GM04503 (cell line): ENCODE measurements around the gene CYP51A1.
"Not testable (repeated sequence)": the region's sequence is repeated elsewhere in the genome, so short reads cannot be mapped to it uniquely, and the experiment has no call there.

ENCODE experiments used
- DNase-seq: peaks from one replicate; pipeline ENCODE4 v3.0.0-alpha.2; 2012; ENCODE audit warnings: low read depth

The CYP51A1 gene

DNA sequence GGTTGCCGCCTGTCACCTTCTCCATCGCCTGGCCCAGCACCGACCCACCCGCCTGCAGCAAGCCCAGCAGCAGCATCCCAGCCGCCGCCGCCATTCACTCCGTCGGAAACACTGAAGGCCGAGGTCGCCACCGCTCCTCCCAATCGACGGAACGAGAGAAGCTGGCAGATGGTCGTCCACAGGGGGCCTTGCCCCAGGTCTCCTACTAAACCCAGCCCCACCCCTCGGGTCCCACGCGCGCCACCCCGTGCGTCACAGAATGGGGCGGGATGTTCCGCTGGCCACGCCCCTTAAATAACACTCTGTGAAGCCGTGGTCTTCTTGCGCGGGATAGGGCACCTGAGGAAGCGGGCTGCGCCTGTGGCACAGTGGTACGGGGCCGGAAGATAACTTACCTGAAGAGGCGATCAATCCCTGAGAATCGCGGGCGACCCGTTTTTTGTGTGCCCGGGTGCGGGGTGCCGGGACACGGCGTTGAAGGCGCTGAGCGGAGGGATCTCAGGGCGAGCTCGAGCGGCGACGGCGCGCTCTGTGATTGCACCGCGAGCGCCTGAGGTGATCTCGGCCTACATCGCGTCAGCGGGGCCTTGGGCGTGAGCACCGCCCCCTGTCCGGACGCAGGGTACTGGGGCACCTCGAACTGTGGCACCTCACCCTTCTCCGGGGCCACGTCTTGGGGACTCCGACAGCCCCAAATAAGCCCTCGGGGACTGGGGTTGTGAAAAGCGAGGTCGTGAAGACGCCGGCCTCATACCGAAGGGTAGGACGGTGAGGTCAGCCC, at the start of gene CYP51A1:
Gene CYP51A1 (minus strand): TSS at position 207 of the 781 bp plus-strand sequence. CDS start 113 bp downstream, at position 94.
- DNase-seq = peak; percentile 74

GRCh38 chr7:92178928-92179924, 44.9 kb upstream of the CYP51A1 start, which contains the start of gene LRRD1:
TSS of gene LRRD1 (minus strand) at chr7:92179142. CDS start at chr7:92165202, 13,940 bp downstream.
- no peak for DNase-seq

DNA sequence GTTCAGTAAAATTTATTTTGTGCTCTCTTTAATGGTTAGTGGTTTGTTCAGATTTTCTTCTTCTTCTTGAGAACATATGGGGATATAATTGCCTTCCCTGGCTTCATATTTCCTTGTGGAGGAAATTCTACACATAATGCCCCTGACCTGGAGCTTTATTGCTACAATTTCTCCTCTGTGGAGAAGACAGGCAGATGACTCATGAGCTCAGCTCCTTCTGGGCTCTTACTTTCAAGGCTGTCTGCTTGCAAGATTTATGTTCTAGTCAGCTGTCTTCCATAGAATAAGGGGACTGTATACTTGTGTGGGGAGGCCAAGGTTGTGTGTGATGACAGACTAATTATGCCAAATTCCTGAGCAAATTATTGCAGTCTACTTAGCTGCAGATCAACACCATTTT, 43.1 kb upstream of the CYP51A1 start:
- DNase-seq = no peak

DNA sequence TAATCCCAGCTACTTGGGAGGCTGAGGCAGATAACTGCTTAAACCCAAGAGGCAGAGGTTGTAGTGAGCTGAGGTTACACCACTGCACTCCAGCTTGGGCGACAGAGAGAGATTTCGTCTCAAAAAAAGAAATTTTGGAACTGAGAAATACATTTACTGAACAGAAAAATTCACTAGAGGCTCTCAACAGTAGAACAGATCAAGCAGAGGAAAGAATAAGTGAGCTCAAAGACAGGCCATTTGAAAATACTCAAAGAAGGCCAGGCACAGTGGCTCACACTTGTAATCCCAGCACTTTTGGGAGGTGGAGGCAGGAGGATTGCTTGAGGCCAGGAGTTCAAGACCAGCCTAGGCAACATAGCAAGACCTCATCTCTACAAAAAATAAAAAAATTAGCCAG, 35.3 kb upstream of the CYP51A1 start:
- not testable (repeated sequence) for DNase-seq

GRCh38 chr7:92161271-92161670, 27.0 kb upstream of the CYP51A1 start:
- no peak for DNase-seq

- DNase-seq = peak; percentile 87
Observed at GRCh38 chr7:92158660-92159575, 24.6 kb upstream of the CYP51A1 start.

- no peak for DNase-seq
Observed at GRCh38 chr7:92156990-92157389, 22.7 kb upstream of the CYP51A1 start.

GRCh38 chr7:92155108-92155739, 20.9 kb upstream of the CYP51A1 start:
- DNase-seq = no peak

DNA sequence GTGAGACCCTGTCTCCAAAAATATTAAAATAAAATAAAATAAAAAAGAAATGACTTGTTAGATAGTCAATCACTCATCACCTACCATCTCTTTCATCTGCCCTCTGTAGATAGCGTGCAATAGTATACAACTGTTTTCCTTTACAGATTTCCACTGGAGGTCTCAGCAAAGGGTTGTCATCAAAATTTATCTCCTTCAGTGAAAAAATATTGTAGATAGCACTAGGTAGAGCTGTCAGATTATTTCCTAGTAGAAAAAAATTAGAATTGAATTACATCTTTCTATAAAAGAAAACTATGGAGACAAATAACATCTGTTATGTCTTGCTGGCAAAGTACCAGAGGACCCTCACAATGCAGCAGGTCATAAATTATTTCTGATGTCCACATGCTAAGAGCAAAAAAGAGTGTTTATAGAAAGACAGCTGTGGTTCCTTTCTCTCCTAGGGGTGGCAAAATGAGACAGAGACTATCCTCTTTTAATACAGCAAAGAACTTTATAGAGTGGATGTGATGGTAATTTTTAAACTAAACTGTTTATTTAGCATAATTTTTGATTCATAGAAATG, 16.3 kb upstream of the CYP51A1 start:
- DNase-seq = no peak

- DNase-seq = no peak
Observed at GRCh38 chr7:92149736-92150239, 15.5 kb upstream of the CYP51A1 start.

- not testable (repeated sequence) for DNase-seq
Observed at GRCh38 chr7:92143192-92143880, 9.1 kb upstream of the CYP51A1 start.

DNA sequence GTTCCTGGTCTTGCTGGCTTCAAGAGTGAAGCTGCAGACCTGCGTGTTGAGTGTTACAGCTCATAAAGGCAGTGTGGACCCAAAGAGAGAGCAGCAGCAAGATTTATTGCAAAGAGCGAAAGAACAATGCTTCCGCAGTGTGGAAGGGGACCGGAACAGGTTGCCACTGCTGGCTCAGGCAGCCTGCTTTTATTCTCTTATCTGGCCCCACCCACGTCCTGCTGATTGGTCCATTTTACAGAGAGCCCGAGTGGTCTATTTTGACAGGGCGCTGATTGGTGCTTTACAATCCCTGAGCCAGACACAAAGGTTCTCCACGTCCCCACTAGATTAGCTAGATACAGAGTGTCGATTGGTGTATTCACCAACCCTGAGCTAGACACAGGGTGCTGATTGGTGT, 8.5 kb upstream of the CYP51A1 start:
- DNase-seq = not testable (repeated sequence)

DNA sequence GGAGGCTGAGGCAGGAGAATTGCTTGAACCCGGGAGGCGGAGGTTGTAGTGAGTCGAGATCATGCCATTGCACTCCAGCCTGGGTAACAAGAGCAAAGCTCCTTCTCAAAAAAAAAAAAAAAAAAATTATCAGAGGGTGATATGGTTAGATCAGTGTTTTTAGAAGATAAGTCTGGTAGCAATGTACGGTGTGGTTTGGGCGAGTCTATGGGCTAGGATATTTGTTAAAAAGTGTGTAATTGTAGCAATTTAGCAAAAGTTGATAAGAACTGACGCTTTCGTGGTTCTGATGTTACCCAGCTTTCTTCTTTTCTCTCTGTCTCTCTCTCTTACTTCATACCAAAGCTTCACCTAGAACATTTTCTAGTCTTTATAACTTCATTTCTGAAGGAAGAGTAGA, 6.9 kb upstream of the CYP51A1 start:
- DNase-seq = no peak

DNA sequence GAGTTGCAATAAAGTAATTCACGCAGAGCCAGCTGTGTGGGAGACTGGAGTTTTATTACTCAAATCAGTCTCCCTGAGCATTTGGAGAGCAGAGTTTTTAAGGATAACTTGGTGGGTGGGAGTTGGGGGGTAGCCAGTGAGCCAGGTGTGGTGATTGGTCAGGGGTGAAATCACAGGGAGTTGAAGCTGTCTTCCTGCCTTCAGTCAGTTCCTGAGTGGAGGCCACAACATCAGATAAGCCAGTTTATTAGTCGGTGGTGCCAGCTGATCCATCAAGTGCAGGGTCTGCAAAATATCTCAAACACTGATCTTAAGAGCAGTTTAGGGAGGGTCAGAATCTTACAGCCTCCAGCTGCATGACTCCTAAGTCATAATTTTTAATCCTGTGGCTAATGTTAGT, 3.3 kb upstream of the CYP51A1 start:
- DNase-seq = no peak

DNA sequence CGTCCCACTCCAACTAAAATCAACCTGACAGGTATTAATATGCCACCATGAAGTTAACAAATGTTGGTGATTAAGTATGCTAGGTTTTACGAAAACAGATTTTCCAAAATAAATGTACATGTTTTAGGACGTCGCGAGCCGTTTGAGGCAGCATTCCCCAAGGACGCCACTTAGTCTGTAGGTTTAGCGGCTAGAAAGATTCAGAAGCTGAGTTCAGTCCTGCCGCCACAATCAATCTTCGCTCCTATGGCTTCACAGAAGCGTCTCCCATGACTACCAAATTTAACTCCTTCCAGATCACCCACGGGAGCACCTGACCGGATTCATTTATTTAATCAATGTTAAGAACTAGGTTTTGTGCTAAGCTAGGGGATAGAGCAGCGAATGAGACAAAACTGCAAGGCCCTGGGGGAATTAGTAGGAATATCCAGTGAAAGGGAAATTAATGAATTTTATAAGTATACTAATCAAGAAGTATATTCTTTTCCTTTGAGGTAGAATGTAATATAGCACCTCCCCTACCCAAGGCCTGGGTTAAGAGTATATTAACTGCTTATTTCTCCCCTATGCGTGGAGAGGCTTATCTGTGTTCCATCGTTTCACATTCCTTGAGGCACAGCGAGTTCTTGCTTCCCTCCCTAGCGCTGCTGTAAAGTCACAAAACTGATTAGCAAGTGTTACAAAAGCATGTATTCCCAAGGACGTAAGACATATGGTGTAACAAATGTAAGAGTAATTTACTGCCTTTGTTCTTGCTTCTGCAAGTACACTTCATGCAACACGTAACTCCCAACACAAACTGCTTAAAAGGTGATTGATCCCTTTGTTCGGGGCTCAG, 994 bp upstream of the CYP51A1 start:
- no peak for DNase-seq

GRCh38 chr7:92133737-92134270, 473 bp downstream of the CYP51A1 start:
- no peak for DNase-seq

DNA sequence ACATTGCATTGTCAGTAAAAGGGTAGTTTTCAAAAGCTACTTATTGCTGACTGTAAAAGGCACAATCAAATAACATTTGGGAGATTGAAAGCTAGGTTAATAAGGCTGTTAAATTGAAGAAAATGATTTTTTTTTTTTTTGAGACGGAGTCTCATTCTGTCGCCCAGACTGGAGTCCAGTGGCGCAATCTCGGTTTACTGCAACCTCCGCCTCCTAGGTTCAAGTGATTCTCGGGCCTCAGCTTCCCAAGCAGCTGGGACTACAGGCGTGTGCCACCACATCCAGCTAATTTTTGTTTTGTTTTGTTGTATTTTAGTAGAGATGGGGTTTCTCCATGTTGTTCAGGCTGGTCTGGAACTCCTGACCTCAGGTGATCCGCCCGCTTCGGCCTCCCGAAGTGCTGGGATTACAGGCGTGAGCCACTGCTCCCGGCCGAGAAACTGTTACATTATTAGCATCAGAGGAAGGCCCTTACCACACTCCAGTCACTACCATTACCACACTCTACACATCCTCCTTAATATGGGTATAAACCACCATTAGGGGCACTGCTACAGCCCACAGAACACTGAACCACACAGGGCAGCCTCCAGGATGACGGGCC, 1.0 kb downstream of the CYP51A1 start:
- no peak for DNase-seq

- no peak for DNase-seq
Observed at GRCh38 chr7:92131764-92132330, 2.4 kb downstream of the CYP51A1 start.
